ENCODE results near the gene MBD6.

Gene MBD6, protein sequence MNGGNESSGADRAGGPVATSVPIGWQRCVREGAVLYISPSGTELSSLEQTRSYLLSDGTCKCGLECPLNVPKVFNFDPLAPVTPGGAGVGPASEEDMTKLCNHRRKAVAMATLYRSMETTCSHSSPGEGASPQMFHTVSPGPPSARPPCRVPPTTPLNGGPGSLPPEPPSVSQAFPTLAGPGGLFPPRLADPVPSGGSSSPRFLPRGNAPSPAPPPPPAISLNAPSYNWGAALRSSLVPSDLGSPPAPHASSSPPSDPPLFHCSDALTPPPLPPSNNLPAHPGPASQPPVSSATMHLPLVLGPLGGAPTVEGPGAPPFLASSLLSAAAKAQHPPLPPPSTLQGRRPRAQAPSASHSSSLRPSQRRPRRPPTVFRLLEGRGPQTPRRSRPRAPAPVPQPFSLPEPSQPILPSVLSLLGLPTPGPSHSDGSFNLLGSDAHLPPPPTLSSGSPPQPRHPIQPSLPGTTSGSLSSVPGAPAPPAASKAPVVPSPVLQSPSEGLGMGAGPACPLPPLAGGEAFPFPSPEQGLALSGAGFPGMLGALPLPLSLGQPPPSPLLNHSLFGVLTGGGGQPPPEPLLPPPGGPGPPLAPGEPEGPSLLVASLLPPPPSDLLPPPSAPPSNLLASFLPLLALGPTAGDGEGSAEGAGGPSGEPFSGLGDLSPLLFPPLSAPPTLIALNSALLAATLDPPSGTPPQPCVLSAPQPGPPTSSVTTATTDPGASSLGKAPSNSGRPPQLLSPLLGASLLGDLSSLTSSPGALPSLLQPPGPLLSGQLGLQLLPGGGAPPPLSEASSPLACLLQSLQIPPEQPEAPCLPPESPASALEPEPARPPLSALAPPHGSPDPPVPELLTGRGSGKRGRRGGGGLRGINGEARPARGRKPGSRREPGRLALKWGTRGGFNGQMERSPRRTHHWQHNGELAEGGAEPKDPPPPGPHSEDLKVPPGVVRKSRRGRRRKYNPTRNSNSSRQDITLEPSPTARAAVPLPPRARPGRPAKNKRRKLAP
- long read RNA-seq, donor 1, partial matches to known transcripts = 75 of 79 reads
- long read RNA-seq, donor 1, other reads (novel, unspliced or antisense) = 0 of 79 reads
- long read RNA-seq, donor 2, partial matches to known transcripts = 19 of 19 reads
- long read RNA-seq, donor 2, other reads (novel, unspliced or antisense) = 0 of 19 reads
- long read RNA-seq, donor 3, partial matches to known transcripts = 40 of 41 reads
- long read RNA-seq, donor 3, other reads (novel, unspliced or antisense) = 0 of 41 reads
- long read RNA-seq, donor 4, partial matches to known transcripts = 92 of 129 reads
- long read RNA-seq, donor 4, other reads (novel, unspliced or antisense) = 35 of 129 reads
- long read RNA-seq, donor 5, partial matches to known transcripts = 127 of 133 reads
- long read RNA-seq, donor 5, other reads (novel, unspliced or antisense) = 5 of 133 reads
- long read RNA-seq, donor 6, partial matches to known transcripts = 52 of 56 reads
- long read RNA-seq, donor 6, other reads (novel, unspliced or antisense) = 0 of 56 reads
- long read RNA-seq, donor 7, partial matches to known transcripts = 95 of 97 reads
- long read RNA-seq, donor 7, other reads (novel, unspliced or antisense) = 0 of 97 reads
- long read RNA-seq, donor 8, full-length matches to known transcripts = 3 of 45 reads
- long read RNA-seq, donor 8, partial matches to known transcripts = 42 of 45 reads
- long read RNA-seq, donor 8, other reads (novel, unspliced or antisense) = 0 of 45 reads

DNA sequence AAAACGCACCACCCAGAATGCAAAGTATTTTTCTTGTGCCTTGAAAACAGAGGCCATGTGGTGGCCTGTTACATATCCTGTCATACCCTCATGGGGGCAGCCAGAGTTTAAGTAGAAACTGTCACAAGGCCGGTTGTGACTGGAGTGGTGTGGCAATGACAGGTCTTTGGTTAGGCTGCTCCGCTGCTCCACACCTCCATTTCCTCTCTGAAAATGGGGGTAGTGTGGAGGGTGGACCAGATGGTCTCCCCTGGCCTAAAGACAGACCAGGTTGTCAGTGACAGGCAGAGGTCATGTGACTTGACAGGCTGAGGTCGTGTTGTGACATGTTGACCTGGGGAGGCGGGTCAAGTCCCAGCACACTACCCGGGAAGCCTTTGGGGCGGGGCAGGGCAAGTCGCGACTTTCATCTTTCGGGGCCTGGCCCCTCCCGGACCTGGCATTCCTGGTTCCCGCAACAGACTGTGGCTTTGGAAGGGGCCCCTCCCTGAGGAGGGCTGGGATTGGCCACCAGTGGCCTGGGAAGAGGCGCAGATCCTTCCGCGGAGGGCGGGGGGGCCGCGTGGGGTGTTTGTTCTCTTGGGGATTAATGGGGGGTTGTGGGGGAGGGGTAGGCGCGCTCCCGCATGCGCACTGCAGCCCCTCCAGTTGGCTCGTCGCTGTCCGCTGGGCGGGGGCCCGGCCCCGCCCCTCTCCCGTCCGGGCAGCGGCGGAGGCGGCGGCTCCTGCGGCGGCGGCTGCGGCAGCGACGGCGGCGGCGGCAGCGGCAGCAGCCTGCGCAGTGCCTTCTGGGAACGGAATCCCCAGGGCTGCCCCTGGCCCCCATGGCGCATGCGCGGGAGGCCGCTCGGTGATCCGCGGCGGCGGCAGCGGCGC lies at the start of gene MBD6:
Gene MBD6 (plus strand): TSS at position 814 of the 876 bp plus-strand sequence. CDS start 1,480 bp downstream, outside the sequence.
- DNase-seq = peak; percentile 83

DNA sequence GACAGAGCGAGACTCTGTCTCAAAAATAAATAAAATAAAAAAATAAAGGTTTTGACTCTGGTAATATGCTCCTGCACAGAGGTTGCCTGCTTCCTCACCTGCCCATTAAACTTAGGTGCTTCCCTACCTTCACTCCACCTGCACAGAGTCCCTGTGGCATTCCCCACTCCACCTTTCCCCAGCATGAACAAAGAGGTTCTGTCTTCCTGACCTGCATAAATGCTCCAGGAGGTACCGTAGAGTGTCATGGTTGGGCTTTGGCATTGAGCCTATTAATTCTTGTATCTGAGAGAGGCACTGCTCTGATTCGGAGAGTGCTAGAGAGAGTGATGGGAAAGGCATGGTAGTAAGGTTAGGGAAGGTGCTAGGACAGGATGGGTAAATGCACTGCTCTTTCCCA lies 49.2 kb upstream of the MBD6 start:
- no peak for DNase-seq

- no peak for DNase-seq
Measured at GRCh38 chr12:57473886-57474285, 48.7 kb upstream of the MBD6 start.

DNA sequence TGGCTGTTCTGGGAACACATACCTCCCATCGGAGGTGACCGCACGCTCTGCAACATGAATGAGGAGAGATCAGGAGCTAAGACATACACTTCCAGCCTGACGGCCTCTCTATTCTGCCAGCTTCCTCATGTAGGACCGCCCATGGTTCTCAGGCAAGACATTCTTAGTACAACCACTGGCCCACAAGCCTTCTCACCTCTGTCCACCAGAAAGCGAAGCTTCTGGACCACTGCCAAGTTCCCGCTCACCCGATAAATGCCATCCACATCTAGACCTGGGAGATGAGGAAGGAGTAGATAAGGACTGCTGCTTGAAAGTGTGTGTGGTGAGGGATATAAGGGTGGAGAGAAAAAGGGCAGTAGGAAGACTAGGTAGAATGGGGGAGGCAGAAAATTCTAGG lies 48.2 kb upstream of the MBD6 start:
- DNase-seq = no peak

DNA sequence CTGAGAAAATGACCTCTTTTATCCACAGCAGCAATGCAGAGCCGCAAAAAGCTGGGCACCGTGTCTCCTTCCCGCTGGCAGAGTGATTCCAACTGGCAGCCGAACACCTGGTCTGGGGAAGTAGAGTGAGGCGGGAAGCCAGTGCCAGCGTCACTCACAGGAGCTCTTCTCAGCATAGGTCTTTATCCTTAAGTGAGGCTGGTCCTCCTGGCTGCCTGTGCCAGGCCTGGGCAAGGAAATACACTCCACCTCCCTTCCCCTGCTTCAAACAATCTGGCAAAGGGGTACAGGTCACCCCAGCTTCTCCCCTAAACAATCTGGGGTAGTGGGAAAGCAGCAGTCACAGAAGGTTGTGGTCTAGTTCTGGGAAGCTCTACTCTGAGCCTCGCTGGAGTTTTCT lies 47.8 kb upstream of the MBD6 start:
- DNase-seq = no peak

- peak; percentile 73 for DNase-seq
Measured at GRCh38 chr12:57475271-57476161, 47.1 kb upstream of the MBD6 start.

DNA sequence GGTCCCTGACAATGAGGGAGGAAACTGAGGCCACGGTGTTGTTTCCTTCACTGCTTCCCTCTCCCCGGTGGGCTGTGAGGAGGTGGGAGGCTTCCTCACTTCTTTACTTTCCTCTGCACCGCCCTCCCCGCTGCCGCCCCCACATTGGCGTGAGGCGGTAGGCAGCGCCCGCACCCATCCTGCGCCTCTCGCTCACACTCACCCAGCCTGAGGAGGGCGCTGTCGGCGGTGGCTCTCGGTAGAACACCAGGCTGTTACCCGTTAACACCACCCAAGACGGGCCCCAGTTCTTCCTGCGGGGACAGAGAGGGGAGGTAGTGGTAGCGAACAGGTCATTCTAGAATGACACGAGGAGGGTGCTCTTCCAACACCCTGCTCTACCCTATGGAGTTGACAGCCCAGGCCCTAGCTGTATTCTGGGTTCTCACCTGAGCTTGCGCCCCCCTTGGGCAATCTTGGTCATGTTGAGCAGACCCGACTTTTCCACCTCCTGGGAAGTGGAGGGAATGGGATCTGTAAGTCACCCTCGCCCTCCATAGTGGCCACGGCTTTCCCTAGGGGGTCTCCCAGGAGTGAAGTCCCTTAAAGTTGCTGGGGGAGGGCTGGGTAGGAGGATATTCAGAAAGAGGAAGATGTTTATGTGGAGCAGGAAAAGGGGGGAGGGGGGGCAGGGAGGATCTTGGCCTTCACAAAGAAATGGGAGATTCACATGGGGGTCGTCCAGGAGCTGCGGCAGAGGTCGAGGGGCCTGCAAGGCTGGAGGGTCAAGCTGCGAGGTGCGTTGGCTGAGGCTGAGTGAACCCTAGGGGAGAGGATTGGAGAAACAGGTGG lies 46.2 kb upstream of the MBD6 start:
- peak; percentile 33 for DNase-seq

DNA sequence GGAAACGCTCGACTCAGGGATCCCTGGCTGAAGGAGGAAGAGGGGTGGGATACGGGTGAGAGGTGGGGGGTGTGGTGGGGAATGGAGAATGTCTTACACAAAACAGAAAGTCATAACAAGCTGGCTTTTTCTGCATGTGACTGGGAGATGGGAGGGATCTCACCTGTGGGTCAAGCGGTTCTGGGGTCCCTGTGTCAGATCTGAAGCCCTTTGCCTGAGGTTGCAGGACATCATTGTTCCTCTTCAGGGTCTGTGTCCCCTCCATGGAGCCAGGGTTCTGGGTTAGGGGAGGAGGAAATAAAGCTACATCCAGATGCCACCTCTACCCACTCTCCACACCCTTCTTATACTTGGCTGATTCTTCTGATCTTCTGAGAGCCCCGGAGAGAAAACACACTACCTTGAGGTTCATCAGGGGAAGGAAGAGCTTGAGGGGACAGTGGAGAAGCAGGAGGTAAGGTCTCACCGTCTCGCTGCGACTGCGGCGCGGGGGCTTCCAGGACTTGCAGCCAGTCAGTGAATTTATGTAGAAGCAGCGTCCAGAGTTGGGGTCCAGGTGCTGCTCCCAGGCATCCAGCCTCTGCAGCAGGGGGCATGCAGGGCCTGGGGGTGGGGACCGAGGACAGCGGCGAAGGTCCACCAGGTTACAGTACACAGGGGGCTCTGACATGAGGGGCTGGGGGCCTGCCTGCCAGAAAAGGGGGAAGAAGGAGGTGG lies 45.5 kb upstream of the MBD6 start:
- no peak for DNase-seq

- DNase-seq = no peak
Measured at GRCh38 chr12:57477710-57478681, 44.6 kb upstream of the MBD6 start.

- no peak for DNase-seq
Measured at GRCh38 chr12:57479043-57479375, 43.6 kb upstream of the MBD6 start.

- no peak for DNase-seq
Measured at GRCh38 chr12:57479376-57480115, 43.1 kb upstream of the MBD6 start, which contains the start of gene ARHGAP9. TSS of gene ARHGAP9 (minus strand) at chr12:57479866. CDS start at chr12:57479406, 460 bp downstream.

- no peak for DNase-seq
Measured at GRCh38 chr12:57481671-57482070, 41.0 kb upstream of the MBD6 start.

GRCh38 chr12:57483466-57483865 lies 39.2 kb upstream of the MBD6 start:
- no peak for DNase-seq

- no peak for DNase-seq
Measured at GRCh38 chr12:57485695-57486094, 36.9 kb upstream of the MBD6 start.

DNA sequence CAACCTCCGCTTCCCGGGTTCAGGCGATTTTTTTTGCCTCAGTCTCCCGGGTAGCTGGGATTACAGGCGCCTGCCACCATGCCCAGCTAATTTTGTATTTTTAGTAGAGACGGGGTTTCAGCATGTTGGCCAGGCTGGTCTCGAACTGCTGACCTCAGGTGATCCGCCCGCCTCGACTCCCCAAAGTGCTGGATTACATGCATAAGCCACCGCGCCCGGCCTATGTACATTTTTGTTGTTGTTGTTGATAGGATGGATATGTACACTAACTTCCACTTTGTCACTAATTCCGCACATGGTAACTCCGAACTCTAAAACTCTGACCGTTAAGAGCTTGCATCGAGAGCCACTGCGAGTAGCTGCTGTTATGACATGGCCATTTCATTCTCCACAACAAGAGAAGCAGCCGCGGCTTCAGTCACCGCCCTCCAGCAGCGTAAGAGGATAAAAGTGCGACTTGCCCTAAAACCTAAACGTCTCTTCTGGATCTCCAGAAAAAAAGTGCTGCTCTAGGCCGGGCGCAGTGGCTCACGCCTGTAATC lies 35.5 kb upstream of the MBD6 start:
- DNase-seq = no peak

All from right kidney (tissue), 9 donors.